GM21447 (cell line): ENCODE results near the gene PRR13.
A peak's percentile ranks its signal among the peaks of the same experiment; 100 is the strongest.
"Not testable (repeated sequence)": the region's sequence is repeated elsewhere in the genome, so short reads cannot be mapped to it uniquely, and the experiment has no call there.

Experiments
- ATAC-seq: cut with Tn5 transposase; IDR thresholded peaks from one replicate; pipeline ENCODE4 v1.9.1; 2021; ENCODE audit not compliant: unreplicated experiment

Gene PRR13

DNA sequence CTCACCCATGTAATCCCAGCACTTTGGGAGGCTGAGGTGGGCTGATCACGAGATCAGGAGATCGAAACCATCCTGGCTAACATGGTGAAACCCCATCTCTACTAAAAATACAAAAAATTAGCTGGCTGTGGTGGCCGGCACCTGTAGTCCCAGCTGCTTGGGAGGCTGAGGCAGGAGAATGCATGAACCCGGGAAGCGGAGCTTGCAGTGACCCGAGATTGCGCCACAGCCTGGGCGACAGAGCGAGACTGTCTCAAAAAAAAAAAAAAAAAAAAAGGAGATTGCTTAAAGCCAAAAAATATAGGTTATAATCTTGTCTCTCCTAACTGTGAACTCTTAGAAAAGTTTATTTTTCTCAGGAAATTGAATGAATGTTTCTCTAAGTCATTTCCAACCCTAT lies 6.2 kb upstream of the PRR13 start:
- ATAC-seq = not testable (repeated sequence)

DNA sequence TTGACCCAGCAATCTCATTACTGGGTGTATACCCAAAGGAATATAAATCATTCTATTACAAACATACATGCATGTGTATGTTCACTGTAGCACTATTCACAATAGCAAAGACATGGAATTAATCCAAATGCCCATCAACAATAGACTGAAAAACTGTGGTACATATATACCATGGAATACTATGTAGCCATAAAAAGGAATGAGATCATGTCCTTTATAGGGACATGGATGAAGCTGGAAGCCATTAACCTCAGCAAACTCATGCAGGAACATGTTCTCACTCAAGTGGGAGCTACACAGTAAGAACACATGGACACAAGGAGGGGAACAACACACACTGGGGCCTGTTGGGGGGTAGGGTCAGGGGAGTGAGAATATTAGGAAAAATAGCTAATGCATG lies 2.0 kb upstream of the PRR13 start:
- ATAC-seq = not testable (repeated sequence)

DNA sequence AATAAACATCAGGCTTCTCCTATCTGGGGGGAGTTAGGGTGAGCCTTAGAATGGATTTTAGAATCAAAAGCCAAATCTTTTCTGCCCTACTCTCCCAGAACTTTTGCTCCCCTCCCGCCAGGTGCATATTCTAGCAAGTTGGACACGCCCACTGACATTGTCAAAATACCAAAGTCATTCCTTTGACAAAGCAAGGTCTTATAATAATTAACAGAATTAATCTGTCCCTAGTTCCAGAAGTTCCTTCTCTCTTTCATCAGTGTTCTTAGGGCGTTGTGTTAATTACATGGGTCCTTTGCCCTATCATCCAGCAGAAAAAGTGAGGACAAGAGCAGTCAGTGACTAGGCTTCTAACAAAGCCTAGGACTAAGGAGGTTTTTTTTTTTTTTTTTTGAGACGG lies 2.4 kb downstream of the PRR13 start:
- ATAC-seq = no peak

DNA sequence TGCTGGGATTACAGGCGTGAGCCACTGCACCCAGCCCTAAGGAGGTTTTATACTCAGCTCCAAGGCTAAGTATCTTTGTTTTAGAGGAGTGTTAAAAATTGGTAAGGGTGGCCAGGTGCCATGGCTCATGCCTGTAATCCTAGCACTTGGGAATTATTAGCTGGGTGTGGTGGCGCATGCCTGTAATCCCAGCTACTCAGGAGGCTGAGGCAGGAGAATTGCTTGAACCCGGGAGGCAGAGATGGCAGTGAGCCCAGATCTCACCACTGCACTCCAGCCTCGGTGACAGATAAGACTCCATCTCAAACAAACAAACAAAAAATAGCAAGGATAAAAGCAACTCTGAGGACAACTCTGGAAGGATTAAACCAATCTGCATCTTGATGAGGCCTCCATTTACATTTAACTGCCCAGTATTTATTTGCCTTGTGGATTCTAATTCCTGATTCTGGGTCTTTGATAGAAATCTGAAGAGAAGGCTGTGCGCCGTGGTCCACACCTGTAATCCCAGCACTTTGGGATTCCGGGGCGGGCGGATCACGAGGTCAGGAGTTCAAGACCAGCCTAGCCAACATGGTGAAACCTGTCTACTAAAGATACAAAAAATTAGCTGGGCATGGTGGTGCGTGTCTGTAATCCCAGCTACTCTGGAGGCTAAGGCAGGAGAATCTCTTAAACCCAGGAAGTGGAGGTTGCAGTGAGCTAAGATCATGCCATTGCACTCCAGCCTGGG lies 3.2 kb downstream of the PRR13 start:
- ATAC-seq = not testable (repeated sequence)

GRCh38 chr12:53450936-53451335 lies 9.4 kb downstream of the PRR13 start:
- no peak for ATAC-seq

DNA sequence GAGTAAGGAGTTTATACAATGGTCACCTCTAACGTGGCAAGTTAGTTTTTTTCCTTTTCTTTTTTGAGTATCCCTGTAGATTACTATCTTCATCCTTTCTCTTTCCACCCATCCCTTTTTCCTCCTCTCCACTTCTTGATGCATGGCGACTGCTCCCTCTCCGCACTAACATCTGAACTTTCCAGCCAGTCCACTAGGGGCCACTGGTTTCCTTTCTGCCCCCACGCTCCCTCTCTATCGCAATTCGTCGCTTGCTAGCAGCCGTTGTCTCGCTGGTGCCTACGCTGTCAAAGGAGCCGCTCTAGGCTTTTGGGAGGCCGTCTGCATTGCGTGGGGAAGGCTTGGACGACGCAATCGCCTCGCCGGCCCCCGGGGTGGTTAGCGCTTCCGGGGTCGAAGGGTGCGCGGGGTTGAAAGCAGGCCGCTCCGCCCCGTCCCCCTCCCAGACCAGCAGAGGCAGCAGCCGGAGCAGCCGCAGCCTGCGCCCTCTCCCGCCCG lies 10.2 kb downstream of the PRR13 start, which contains the start of gene PCBP2:
Gene PCBP2 (plus strand): TSS at position 442 of the 498 bp plus-strand sequence. CDS start 2,699 bp downstream, outside the sequence.
- ATAC-seq = peak; percentile 97

- peak; percentile 23 for ATAC-seq
Observed at GRCh38 chr12:53452159-53453077, 10.9 kb downstream of the PRR13 start.

- no peak for ATAC-seq
Observed at GRCh38 chr12:53453953-53454640, 12.6 kb downstream of the PRR13 start.

GRCh38 chr12:53454707-53455106 lies 13.2 kb downstream of the PRR13 start:
- no peak for ATAC-seq

DNA sequence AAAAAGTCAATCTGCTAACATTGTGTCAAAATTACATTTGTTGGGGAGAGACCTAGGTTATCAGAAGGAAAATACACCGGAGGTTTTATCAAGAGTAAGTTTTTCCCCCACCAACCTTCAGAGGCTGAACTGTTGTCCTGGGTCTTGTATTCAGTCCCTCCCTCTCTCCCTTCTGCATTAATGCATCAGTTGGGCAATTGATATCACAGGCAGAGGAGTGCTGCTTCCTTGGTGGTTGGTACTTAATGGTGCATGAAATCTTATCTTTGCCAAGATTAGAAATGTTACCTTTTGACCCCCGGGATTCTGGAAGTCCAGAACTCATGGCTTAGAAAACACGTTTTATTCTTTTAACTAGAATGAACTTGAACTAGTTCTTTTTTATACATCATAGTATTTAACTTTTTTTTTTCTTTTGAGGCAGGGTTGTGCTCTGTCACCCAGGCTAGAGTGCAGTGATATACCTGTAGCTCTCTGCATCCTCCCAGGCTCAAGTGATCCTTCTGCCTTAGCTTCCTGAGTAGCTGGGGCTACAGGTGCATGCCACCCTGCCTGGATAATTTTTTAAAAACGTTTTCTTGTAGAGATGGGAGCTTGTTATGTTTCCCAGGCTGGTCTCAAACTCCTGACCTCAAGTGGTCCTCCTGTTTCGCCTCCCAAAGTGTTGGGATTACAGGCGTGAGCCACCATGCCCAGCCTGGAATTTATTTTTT lies 15.3 kb downstream of the PRR13 start:
- no peak for ATAC-seq

DNA sequence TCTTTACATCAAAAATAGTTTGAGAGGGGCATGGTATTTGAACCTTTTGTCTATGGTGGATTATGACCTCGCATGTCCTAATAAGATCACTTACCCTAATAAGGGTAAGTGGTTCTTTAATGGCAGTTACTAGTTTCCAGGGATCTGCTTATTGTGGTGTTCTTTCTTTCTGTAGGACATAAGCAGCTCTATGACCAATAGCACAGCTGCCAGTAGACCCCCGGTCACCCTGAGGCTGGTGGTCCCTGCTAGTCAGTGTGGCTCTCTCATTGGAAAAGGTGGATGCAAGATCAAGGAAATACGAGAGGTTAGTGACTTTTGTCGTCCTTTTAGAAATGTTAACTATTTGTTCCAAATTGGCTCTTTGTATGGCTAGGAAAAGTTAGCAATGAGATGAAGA lies 17.6 kb downstream of the PRR13 start:
- ATAC-seq = no peak

- ATAC-seq = no peak
Observed at GRCh38 chr12:53461059-53461458, 19.5 kb downstream of the PRR13 start.

GRCh38 chr12:53461591-53461990 lies 20.1 kb downstream of the PRR13 start:
- no peak for ATAC-seq

DNA sequence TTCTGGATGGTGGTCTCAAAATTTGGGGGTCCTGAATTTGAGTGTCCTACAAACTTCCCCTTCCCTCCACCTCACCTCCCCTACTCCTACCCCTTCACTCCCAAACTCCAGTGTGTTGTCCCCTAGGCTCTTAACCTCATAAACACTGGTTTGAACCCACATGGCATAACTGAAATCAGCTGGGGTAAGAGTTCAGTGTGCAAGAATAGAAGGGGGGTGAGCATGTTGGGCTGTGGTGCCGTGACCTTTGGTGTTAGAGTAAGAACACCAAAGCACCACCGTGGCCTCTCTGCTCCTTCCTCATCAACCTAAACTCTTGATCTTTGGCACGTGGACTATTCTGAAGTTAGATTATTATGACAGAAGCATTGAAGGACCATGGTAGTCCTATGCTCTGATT lies 21.4 kb downstream of the PRR13 start:
- ATAC-seq = no peak

DNA sequence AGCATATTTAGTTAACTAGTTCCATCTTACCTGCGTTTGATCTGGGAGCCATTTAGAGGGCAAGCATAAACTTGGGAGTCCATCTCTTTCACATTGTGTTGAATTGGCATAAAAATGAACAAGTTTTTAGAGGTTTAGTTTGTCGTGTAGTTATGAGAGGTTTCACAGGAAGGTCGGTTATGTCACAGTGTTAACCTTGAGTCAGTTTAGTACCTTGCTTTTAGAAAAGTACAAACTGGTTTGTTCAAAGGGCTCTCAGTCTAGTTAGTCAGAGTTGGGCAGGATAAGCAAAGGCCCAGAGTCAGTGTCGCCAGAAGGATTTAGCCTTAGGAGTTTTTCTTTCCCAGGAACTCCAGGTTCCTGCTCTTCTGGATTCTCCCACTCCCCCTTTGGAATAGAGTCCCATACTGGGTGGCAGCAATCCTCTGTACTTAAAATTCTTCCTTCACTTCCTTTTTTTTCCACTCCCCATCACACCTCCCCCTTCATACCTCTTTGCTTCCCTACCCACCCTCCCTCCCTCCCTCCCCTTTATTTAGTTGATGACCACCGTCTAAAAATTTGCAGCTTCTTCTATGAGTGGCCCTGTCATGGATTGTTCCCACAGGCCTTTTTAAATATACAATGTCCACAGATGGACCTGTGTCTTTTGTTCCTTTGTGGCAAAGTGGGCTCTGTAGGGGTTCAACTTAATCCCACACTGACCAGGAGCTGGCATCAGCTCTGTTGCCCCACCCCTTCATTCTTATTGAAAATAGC lies 22.4 kb downstream of the PRR13 start:
- ATAC-seq = no peak

- no peak for ATAC-seq
Observed at GRCh38 chr12:53464685-53465418, 23.3 kb downstream of the PRR13 start.

DNA sequence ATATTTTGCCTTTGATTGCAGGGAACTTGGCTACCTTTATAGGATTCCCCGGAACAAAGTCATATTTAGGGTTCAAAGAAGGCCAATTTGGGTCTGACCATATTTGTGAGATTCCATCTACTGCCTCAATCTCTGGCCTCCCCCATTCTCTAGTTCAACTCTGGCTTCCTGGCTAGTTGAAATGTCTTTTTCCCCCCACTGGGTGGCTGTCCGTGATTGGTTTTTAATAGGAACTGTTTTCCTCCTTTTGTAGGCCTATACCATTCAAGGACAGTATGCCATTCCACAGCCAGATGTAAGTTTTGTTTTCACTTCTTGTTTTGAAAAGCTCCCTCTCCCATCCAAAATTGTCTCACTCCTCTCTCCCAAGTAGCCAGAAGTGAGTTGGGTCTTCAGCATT lies 24.1 kb downstream of the PRR13 start:
- no peak for ATAC-seq

DNA sequence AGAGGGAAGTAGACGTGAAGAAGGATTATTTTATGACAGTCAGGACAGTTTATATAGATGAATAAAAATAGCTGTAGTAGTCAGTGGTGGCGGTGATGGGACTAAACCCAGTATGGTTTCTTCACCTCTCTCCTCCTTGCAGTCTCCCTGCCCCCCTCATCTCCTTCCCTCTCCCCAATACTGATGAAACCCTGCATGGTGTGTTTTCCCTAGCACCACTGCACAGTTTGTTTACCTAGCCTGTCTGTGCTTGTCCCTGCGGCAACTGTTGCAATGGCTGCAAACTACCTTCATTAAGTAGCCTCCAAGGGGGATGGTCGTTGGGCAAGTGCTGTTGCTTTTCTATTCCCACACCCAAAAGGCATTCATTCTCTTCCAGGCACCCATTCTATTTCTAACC lies 25.1 kb downstream of the PRR13 start:
- ATAC-seq = no peak

DNA sequence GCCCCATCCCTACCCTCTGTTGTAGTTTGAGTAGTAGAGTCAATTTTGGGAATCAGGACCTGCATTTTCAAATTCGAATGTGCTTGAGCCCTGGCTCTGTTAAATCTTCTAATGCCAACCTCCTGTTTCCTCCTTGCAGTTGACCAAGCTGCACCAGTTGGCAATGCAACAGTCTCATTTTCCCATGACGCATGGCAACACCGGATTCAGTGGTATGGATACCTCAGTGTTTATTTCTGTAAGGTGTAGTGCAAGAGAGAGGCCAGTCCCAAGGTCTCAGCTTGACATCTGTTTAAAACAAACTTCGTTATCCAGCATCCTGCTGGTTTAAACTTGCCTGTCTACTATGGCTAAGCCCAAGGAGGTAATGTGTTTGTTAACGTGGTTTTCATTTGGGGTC lies 25.5 kb downstream of the PRR13 start:
- no peak for ATAC-seq
